Transverse colon (tissue), 4 donors: ENCODE data around the gene DTX3L. TPM values are rescaled to one million over a fixed set of nuclear protein-coding genes. Genes with fewer than 3 reads are reported as not detected.

ENCODE experiments used
- DNase-seq: peaks from one replicate; pipeline ENCODE4 v3.0.0-alpha.2; 2019
- H3K27ac ChIP-seq, 4 donors: fragments of 200-600 bp; sonication (generic); 2 replicates each; pipeline ENCODE4 v1.5.1; 2016 to 2018; ENCODE audit warnings: inconsistent platforms in 4 of 4
- H3K27me3 ChIP-seq: fragments of 200-600 bp; sonication (generic); 2 replicates; pipeline ENCODE4 v1.5.1; 2017; ENCODE audit warnings: inconsistent platforms
- H3K36me3 ChIP-seq, 4 donors: fragments of 200-600 bp; sonication (generic); 2 replicates each; pipeline ENCODE4 v1.5.1; 2017 to 2019; ENCODE audit warnings: inconsistent platforms in 4 of 4
- H3K4me1 ChIP-seq, 4 donors: fragments of 200-600 bp; sonication (generic); 2 replicates each; pipeline ENCODE4 v1.5.1; 2017 to 2020; ENCODE audit warnings: inconsistent platforms in 4 of 4
- H3K4me3 ChIP-seq, 4 donors: fragments of 200-600 bp; sonication (generic); 1 replicate in 1 of 4; 2 replicates in 3 of 4; pipeline versions ENCODE4 v1.5.1 to v1.6.1; 2017 to 2019; ENCODE audit warnings: inconsistent platforms in 4 of 4
- H3K9me3 ChIP-seq, 2 donors: fragments of 200-600 bp; sonication (generic); 2 replicates each; pipeline ENCODE4 v1.5.1; 2017 to 2019; ENCODE audit warnings: inconsistent platforms in 2 of 2
- CTCF ChIP-seq, 5 experiments: fragments of 200-600 bp in 3 of 5; fragments of 450-650 bp in 2 of 5; sonication (generic) in 3 of 5; IDR thresholded peaks; 1 replicate in 2 of 5; 2 replicates in 3 of 5; pipeline ENCODE4 v1.5.1; 2016 to 2017; ENCODE audit warnings: antibody characterized with exemption in 5 of 5, inconsistent platforms in 3 of 5, mild to moderate bottlenecking in 2 of 5, moderate library complexity in 1 of 5
- EP300 ChIP-seq: sonication (generic); formaldehyde crosslinking; IDR thresholded peaks from one replicate; pipeline ENCODE4 v1.6.1; 2017; ENCODE audit warnings: antibody characterized with exemption, low read depth
- POLR2A ChIP-seq: fragments of 450-650 bp; IDR thresholded peaks from one replicate; pipeline ENCODE4 v1.6.1; 2016; ENCODE audit warnings: antibody characterized with exemption, mild to moderate bottlenecking, moderate library complexity
- POLR2AphosphoS5 ChIP-seq, 3 donors: sonication (generic); formaldehyde crosslinking; IDR thresholded peaks; one replicate each; pipeline ENCODE4 v1.6.1; 2016; ENCODE audit warnings: antibody characterized with exemption in 3 of 3
- WGBS, 2 donors: methylation state at CpG; one replicate each; pipeline ENCODE4 v1.1.5; 2018; ENCODE audit warnings: low coverage in 1 of 2; 5-methylcytosine and 5-hydroxymethylcytosine counted together
- in situ Hi-C, 4 donors: fragments of 200-750 bp; cut with MboI; loops; one replicate each; pipeline versions ENCODE4 v1.15.0 to v1.15.1; 2017; ENCODE audit warnings: low sequenced_read_pairs in 3 of 4, low pct_ligation_motif_present in 1 of 4, low pct_unique_long_range_greater_than_20kb in 1 of 4
- intact Hi-C: fragments of 100-400 bp; cut with DNase I; formaldehyde crosslinking; loops from one replicate; pipeline ENCODE4 v1.15.1; 2023; ENCODE audit warnings: low total_unique reads
- total RNA-seq, 4 donors: library from RNA; depleted of rRNA; stranded (reverse); fragments of >200 nt; gene quantifications; one replicate each; pipeline ENCODE4 v1.1.0, GENCODE V29; 2016

The DTX3L gene
- total RNA-seq, 4 donors from 2014 or later = 22.3 to 32.4 (median 26.7) TPM

- Histone ChIP-seq H3K4me1 (no peaks in the 10 kb centered on the region), H3K9me3 (no peaks in the 10 kb centered on the region), H3K27ac (no peak overlapping the region), H3K36me3 (no peaks in the 10 kb centered on the region), H3K27me3 (no peaks in the 10 kb centered on the region), H3K4me3 (no peak overlapping the region)
- no peak for DNase-seq
- TF ChIP-seq EP300 (no peak), POLR2A (no peak), CTCF (IDR thresholded peaks at IDR 0.05) (no peak), POLR2AphosphoS5 (IDR thresholded peaks at IDR 0.05) (no peak)
- intact Hi-C loops (no loop called here), in situ Hi-C loops (no loop called here)
- 56 to 57% methylated on average over 3 of the region's 3 CpGs for WGBS, 2 donors
These were observed 51.2 kb downstream of the DTX3L start for GRCh38 chr3:122615303-122615702.

DNA sequence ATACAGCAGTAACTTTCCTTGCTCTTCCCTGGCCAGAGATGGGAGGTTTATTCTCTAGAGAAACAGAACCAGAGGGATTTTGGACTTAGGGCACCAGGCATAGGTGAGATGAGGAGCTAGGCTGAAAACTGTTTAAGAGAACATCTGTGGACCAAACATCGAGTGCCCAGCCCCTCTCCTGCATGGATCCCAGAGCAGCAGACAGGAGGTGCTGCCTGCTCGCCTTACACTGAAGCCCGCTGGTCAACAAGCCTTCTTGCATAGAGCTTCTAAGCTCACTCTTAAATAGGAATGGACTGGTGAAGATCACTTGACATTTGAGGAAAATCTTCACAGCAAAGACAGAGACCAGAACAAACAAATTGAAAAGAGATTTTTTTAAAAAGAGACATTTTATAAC lies 54.5 kb downstream of the DTX3L start:
- in situ Hi-C loops = no loop called here
- 60 to 81% methylated on average over 1 to 3 of the region's 3 CpGs for WGBS, 2 donors
- intact Hi-C loops = no loop called here

DNA sequence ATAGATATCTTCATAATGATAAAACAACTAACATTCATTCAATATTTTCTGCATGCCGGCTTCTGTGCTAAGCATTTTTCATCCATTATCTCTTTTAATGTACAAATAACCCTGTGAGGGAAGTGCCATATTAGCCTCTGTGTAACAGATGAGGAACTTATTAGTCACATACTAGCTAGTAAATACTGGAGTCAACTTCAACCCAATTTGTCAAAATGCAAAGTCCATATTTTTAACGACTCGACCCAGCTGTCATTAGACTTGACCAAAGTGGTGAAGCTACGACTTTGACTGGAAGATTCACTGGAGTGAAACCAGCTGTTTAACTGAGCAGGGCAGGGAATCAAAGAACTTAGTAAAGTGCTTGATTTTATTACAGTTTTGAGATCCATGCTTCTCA lies 54.9 kb downstream of the DTX3L start:
- intact Hi-C loops (no loop called here), in situ Hi-C loops (no loop called here)
- Histone ChIP-seq H3K4me3 (no peak overlapping the region), H3K27me3 (no peaks in the 10 kb centered on the region), H3K9me3 (no peaks in the 10 kb centered on the region), H3K36me3 (no peaks in the 10 kb centered on the region), H3K27ac (no peak overlapping the region), H3K4me1 (no peaks in the 10 kb centered on the region)
- no peak for DNase-seq
- WGBS, 2 donors = 45 to 62% methylated on average over 4 of the region's 4 CpGs
- TF ChIP-seq POLR2A (no peak), EP300 (no peak), POLR2AphosphoS5 (IDR thresholded peaks at IDR 0.05) (no peak), CTCF (IDR thresholded peaks at IDR 0.05) (no peak)

More for the DNA sequence above, 54.5 kb downstream of the DTX3L start:
- Histone ChIP-seq H3K36me3 (no peaks in the 10 kb centered on the region), H3K27ac (no peak overlapping the region), H3K4me1 (no peaks in the 10 kb centered on the region), H3K27me3 (no peaks in the 10 kb centered on the region), H3K9me3 (no peaks in the 10 kb centered on the region), H3K4me3 (no peak overlapping the region)
- DNase-seq = no peak
- TF ChIP-seq CTCF (IDR thresholded peaks at IDR 0.05) = no peak
- no peak for TF ChIP-seq EP300
- no peak for TF ChIP-seq POLR2AphosphoS5 (IDR thresholded peaks at IDR 0.05)
- TF ChIP-seq POLR2A = no peak

DNA sequence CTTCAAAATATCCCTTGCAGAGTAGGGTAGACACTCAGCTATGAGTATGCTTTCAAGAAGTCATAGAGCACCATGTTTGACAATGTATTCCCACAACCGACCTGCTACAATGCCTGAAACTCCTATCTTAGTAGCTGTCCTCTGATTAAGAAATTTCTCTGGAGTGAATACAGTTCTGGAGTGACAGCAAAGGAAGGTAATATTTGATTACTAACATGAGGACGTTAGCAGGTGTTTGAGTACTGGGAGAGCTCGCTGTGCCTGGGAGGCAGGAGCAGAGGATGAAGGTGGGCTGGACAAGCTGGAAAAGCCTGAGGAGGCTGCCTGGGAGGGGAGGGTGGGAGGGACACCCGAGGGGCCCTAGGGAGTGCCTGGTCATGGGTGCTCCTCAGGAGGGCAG lies 56.3 kb downstream of the DTX3L start:
- Histone ChIP-seq H3K4me3 (no peak overlapping the region), H3K27me3 (no peaks in the 10 kb centered on the region), H3K9me3 (no peaks in the 10 kb centered on the region), H3K36me3 (no peaks in the 10 kb centered on the region), H3K4me1 (no peaks in the 10 kb centered on the region), H3K27ac (no peak overlapping the region)
- intact Hi-C loops = no loop called here
- TF ChIP-seq POLR2A (no peak), POLR2AphosphoS5 (IDR thresholded peaks at IDR 0.05) (no peak), CTCF (IDR thresholded peaks at IDR 0.05) (no peak), EP300 (no peak)
- 66 to 86% methylated on average over 1 to 4 of the region's 4 CpGs for WGBS, 2 donors
- DNase-seq = no peak
- in situ Hi-C loops = no loop called here
